Heart left ventricle (tissue), 16 donors: ENCODE results near the gene HMGXB4. TPM values are rescaled to one million over a fixed set of nuclear protein-coding genes. Genes with fewer than 3 reads are reported as not detected.

ENCODE experiments used
- ATAC-seq, 4 donors: fragments of 200-7000 bp; cut with Tn5 transposase; one replicate each; pipeline ENCODE4 v1.9.1; 2020 to 2022; ENCODE audit warnings: moderate library complexity in 4 of 4, mild to moderate bottlenecking in 3 of 4, moderate number of reproducible peaks in 1 of 4
- DNase-seq, 5 donors: peaks; one replicate each; pipeline ENCODE4 v3.0.0-alpha.2; 2020
- H3K27ac ChIP-seq, 12 donors: fragments of 200-600 bp; sonication (generic) in 4 of 12; one replicate each; pipeline versions ENCODE4 v1.5.0 to v1.8.0; 2016 to 2022; ENCODE audit warnings: mild to moderate bottlenecking in 2 of 12
- H3K27me3 ChIP-seq, 9 donors: fragments of 200-600 bp; sonication (generic) in 2 of 9; one replicate each; pipeline versions ENCODE4 v1.5.1 to v1.8.0; 2016 to 2022; ENCODE audit warnings: mild to moderate bottlenecking in 3 of 9
- H3K36me3 ChIP-seq, 9 donors: fragments of 200-600 bp; sonication (generic) in 2 of 9; one replicate each; pipeline versions ENCODE4 v1.5.0 to v1.8.0; 2018 to 2022; ENCODE audit warnings: mild to moderate bottlenecking in 2 of 9
- H3K4me1 ChIP-seq, 12 donors: fragments of 200-600 bp; sonication (generic) in 4 of 12; one replicate each; pipeline versions ENCODE4 v1.5.0 to v1.8.0; 2016 to 2022; ENCODE audit warnings: mild to moderate bottlenecking in 3 of 12
- H3K4me3 ChIP-seq, 12 donors: fragments of 200-600 bp; sonication (generic) in 4 of 12; one replicate each; pipeline versions ENCODE4 v1.5.0 to v1.8.0; 2017 to 2022; ENCODE audit warnings: mild to moderate bottlenecking in 9 of 12, moderate library complexity in 4 of 12
- H3K9me3 ChIP-seq, 12 donors: fragments of 200-600 bp; sonication (generic) in 4 of 12; one replicate each; pipeline versions ENCODE4 v1.5.0 to v1.8.0; 2016 to 2022; ENCODE audit warnings: mild to moderate bottlenecking in 1 of 12
- CTCF ChIP-seq, 12 donors: fragments of 200-600 bp; sonication (generic) in 4 of 12; IDR thresholded peaks; one replicate each; pipeline versions ENCODE4 v1.5.0 to v1.8.0; 2018 to 2022; ENCODE audit warnings: antibody characterized with exemption in 12 of 12, mild to moderate bottlenecking in 5 of 12
- POLR2A ChIP-seq, 2 donors: fragments of 450-650 bp; IDR thresholded peaks; one replicate each; pipeline ENCODE4 v1.6.1; 2017; ENCODE audit warnings: antibody characterized with exemption in 2 of 2, mild to moderate bottlenecking in 2 of 2, moderate library complexity in 2 of 2
- WGBS, 4 donors: extraction: QIAGEN DNeasy Blood & Tissue Kit in 2 of 4; methylation state at CpG; one replicate each; pipeline versions ENCODE4 v1.1.5 to v1.1.7; 2013 to 2018; 5-methylcytosine and 5-hydroxymethylcytosine counted together
- intact Hi-C, 10 donors: fragments of 100-400 bp; cut with DNase I; formaldehyde crosslinking; loops; one replicate each; pipeline versions ENCODE4 v1.11.1 to v1.14.2; 2022
- polyA plus RNA-seq, 2 donors: library from polyadenylated mRNA; stranded (reverse); fragments of 200-250 nt; gene quantifications; one replicate each; pipeline ENCODE4 v1.2.3, GENCODE V29; 2013
- total RNA-seq, 9 donors: library from RNA; depleted of rRNA in 2 of 9; stranded (reverse); fragments of >200 nt in 2 of 9; fragmentation: NEBNext Ultra II Directional in 3 of 9; extraction: Animal tissue kit (Norgen Biotek cat#: 25700) in 3 of 9; gene quantifications; one replicate each; pipeline versions ENCODE4 v1.1.0 to v1.2.4, GENCODE V29; 2016 to 2023
- donor health status: ischemic (EF 13 %, LVEDD 7.1; RV severe dilation, severe dysfunction).
- donor health status: healthy with polysubstance abuse.
- donor health status: DM: no; HTN: yes; CAD: no.
- donor health status: DM: no; HTN: no; CAD: no.
- donor health status: ischemic (EF 25% LVEDD 6.9; RV normal size, moderate dysfunction).
- donor health status: ischemic (EF 25% LVEDD 5.7; RV mildly dilated, moderate dysfunction).
- donor health status: healthy.
- donor health status: DM: yes; HTN: yes; CAD: no.
- donor health status: ischemic (EF 35%, LVEDD 5.7; RV mildly dilated, moderate dysfunction).
- donor health status: nonischemic (EF 11% LVEDD 7.7; RV severe dilation, severe dysfunction).
- donor health status: DM: yes; HTN: yes; CAD: no.
- donor health status: PGD.
- donor health status: ischemic (EF 29% LVEDD 5.4; RV normal size, mild dysfunction).
- donor health status: nonischemic (EF 23%, LVEDD 6.1; RV moderate dilation, normal function).

Gene HMGXB4
- total and polyA plus RNA-seq, 11 donors = 5.6 to 14.2 (median 8.0) TPM

- ATAC-seq (peak in 2 of 4 donors; percentile 20 to 45), DNase-seq (no peak)
- 61 to 91% (median 82%) methylated on average over 14 to 15 of the region's 15 CpGs for WGBS, 4 donors
- Histone ChIP-seq H3K9me3 (no peaks in the 10 kb centered on the region), H3K27me3 (no peaks in the 10 kb centered on the region), H3K36me3 (peaks cover 0 to 98% (median 86%) of the 10 kb centered on the region in 9 donors), H3K4me3 (no peak overlapping the region), H3K27ac (peak overlapping the region in 4 of 12 donors; percentile 18 to 91 (median 62)), H3K4me1 (peaks cover 0 to 38% (median 15%) of the 10 kb centered on the region in 12 donors)
- intact Hi-C loops = no loop called here
- TF ChIP-seq CTCF (IDR thresholded peaks at IDR 0.05) = no peak
- TF ChIP-seq POLR2A (IDR thresholded peaks at IDR 0.05) = no peak
Observed at GRCh38 chr22:35328472-35328885, 71.2 kb downstream of the HMGXB4 start.

- no peak for ATAC-seq
- intact Hi-C loops = no loop called here
- peaks cover 0 to 98% (median 86%) of the 10 kb centered on the region in 9 donors for H3K36me3 ChIP-seq
Observed at GRCh38 chr22:35329114-35329847, 72.0 kb downstream of the HMGXB4 start.

GRCh38 chr22:35330258-35330861 lies 73.1 kb downstream of the HMGXB4 start:
- H3K27me3 ChIP-seq = no peaks in the 10 kb centered on the region
- intact Hi-C loops = no loop called here
- TF ChIP-seq POLR2A (IDR thresholded peaks at IDR 0.05) (no peak), CTCF (IDR thresholded peaks at IDR 0.05) (no peak)
- 21 to 33% (median 27%) methylated on average over 15 to 16 of the region's 16 CpGs for WGBS, 4 donors
- H3K36me3 ChIP-seq = peaks cover 0 to 98% (median 86%) of the 10 kb centered on the region in 9 donors
- peak; percentile 75 to 91 (median 89) for ATAC-seq
- peaks cover 0 to 44% (median 17%) of the 10 kb centered on the region in 12 donors for H3K4me1 ChIP-seq
- no peak overlapping the region for H3K4me3 ChIP-seq
- H3K9me3 ChIP-seq = no peaks in the 10 kb centered on the region
- peak overlapping the region in 11 of 12 donors; percentile 55 to 91 (median 71) for H3K27ac ChIP-seq
- peak; percentile 85 to 94 (median 91) for DNase-seq

More at GRCh38 chr22:35329114-35329847, 72.0 kb downstream of the HMGXB4 start:
- WGBS, 4 donors = 84 to 88% (median 85%) methylated on average over 12 of the region's 12 CpGs
- TF ChIP-seq CTCF (IDR thresholded peaks at IDR 0.05) = peak in 1 of 12 donors; percentile 7
- no peak for TF ChIP-seq POLR2A (IDR thresholded peaks at IDR 0.05)
- DNase-seq = no peak
- H3K27ac ChIP-seq = peak overlapping the region in 6 of 12 donors; percentile 18 to 91 (median 79)
- H3K4me3 ChIP-seq = no peak overlapping the region
- H3K9me3 ChIP-seq = no peaks in the 10 kb centered on the region
- H3K27me3 ChIP-seq = no peaks in the 10 kb centered on the region
- peaks cover 0 to 38% (median 15%) of the 10 kb centered on the region in 12 donors for H3K4me1 ChIP-seq

GRCh38 chr22:35332278-35332677 lies 75.0 kb downstream of the HMGXB4 start:
- 51 to 61% (median 57%) methylated on average over 6 of the region's 6 CpGs for WGBS, 4 donors
- peaks cover 0 to 50% (median 19%) of the 10 kb centered on the region in 12 donors for H3K4me1 ChIP-seq
- no peak for TF ChIP-seq CTCF (IDR thresholded peaks at IDR 0.05)
- no peak for TF ChIP-seq POLR2A (IDR thresholded peaks at IDR 0.05)
- intact Hi-C loops = no loop called here
- H3K36me3 ChIP-seq = peaks cover 0 to 98% (median 84%) of the 10 kb centered on the region in 9 donors
- H3K27ac ChIP-seq = peak overlapping the region in 3 of 12 donors; percentile 18 to 79 (median 34)
- H3K9me3 ChIP-seq = no peaks in the 10 kb centered on the region
- H3K27me3 ChIP-seq = no peaks in the 10 kb centered on the region
- no peak overlapping the region for H3K4me3 ChIP-seq
- DNase-seq (no peak), ATAC-seq (no peak)
